Thoracic aorta (tissue), 2 donors: ENCODE results near the gene UCN. TPM values are rescaled to one million over a fixed set of nuclear protein-coding genes. Genes with fewer than 3 reads are reported as not detected.
A peak's percentile ranks its signal among the peaks of the same experiment; 100 is the strongest.
"Not testable (repeated sequence)": the region's sequence is repeated elsewhere in the genome, so short reads cannot be mapped to it uniquely, and the experiment has no call there.

ENCODE experiments used
- ATAC-seq: fragments of 150-250 bp; one replicate; pipeline ENCODE4 v1.8.0; 2017; ENCODE audit warnings: low read depth; ENCODE audit not compliant: insufficient number of reproducible peaks, low FRiP score
- DNase-seq: peaks from one replicate; pipeline ENCODE4 v3.0.0-alpha.2; 2020; ENCODE audit warnings: low spot score
- H3K27ac ChIP-seq, 2 donors: fragments of 200-600 bp; sonication (generic); 1 replicate in 1 of 2; 2 replicates in 1 of 2; pipeline ENCODE4 v1.5.1; 2016; ENCODE audit warnings: mild to moderate bottlenecking in 2 of 2, moderate library complexity in 2 of 2
- H3K27me3 ChIP-seq: fragments of 200-600 bp; sonication (generic); replicated peaks from 2 replicates; pipeline ENCODE4 v1.6.0; 2016; ENCODE audit warnings: mild to moderate bottlenecking; ENCODE audit not compliant: insufficient read depth
- H3K36me3 ChIP-seq: fragments of 200-600 bp; sonication (generic); one replicate; pipeline ENCODE4 v1.5.1; 2016
- H3K4me1 ChIP-seq, 2 donors: fragments of 200-600 bp; sonication (generic); 1 replicate in 1 of 2; 2 replicates in 1 of 2; pipeline versions ENCODE4 v1.5.1 to v1.6.0; 2016; ENCODE audit warnings: low read depth in 2 of 2, mild to moderate bottlenecking in 1 of 2; ENCODE audit not compliant: control insufficient read depth in 1 of 2
- H3K4me3 ChIP-seq: fragments of 200-600 bp; sonication (generic); 2 replicates; pipeline ENCODE4 v1.5.1; 2016; ENCODE audit warnings: mild to moderate bottlenecking
- H3K9me3 ChIP-seq: fragments of 200-600 bp; sonication (generic); 2 replicates; pipeline ENCODE4 v1.5.1; 2016
- total RNA-seq, 2 donors: library from RNA; depleted of rRNA; stranded (reverse); fragments of >200 nt; gene quantifications; one replicate each; pipeline versions ENCODE4 v1.1.0 to v1.2.3, GENCODE V29; 2016
- TF ChIP-seq, protein P1 (sequence below): fragments of 200-600 bp; sonication (generic); IDR thresholded peaks from one replicate; pipeline ENCODE4 v1.5.1; 2019; ENCODE audit warnings: antibody characterized with exemption

UCN gene
- total RNA-seq, 2 donors from 2014 or later = 1.8 TPM; not detected in 1

GRCh38 chr2:27303093-27304025 lies 4.9 kb downstream of the UCN start:
- Histone ChIP-seq H3K27ac (no peak overlapping the region), H3K4me1 (peaks cover 5 to 20% of the 10 kb centered on the region in 2 donors), H3K4me3 (peak overlapping the region; percentile 69), H3K9me3 (no peaks in the 10 kb centered on the region), H3K36me3 (no peaks in the 10 kb centered on the region), H3K27me3 (no peaks in the 10 kb centered on the region)
- TF ChIP-seq, protein P1, sequence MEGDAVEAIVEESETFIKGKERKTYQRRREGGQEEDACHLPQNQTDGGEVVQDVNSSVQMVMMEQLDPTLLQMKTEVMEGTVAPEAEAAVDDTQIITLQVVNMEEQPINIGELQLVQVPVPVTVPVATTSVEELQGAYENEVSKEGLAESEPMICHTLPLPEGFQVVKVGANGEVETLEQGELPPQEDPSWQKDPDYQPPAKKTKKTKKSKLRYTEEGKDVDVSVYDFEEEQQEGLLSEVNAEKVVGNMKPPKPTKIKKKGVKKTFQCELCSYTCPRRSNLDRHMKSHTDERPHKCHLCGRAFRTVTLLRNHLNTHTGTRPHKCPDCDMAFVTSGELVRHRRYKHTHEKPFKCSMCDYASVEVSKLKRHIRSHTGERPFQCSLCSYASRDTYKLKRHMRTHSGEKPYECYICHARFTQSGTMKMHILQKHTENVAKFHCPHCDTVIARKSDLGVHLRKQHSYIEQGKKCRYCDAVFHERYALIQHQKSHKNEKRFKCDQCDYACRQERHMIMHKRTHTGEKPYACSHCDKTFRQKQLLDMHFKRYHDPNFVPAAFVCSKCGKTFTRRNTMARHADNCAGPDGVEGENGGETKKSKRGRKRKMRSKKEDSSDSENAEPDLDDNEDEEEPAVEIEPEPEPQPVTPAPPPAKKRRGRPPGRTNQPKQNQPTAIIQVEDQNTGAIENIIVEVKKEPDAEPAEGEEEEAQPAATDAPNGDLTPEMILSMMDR = peak; percentile 80
- no peak for DNase-seq
- ATAC-seq = peak; percentile 78

DNA sequence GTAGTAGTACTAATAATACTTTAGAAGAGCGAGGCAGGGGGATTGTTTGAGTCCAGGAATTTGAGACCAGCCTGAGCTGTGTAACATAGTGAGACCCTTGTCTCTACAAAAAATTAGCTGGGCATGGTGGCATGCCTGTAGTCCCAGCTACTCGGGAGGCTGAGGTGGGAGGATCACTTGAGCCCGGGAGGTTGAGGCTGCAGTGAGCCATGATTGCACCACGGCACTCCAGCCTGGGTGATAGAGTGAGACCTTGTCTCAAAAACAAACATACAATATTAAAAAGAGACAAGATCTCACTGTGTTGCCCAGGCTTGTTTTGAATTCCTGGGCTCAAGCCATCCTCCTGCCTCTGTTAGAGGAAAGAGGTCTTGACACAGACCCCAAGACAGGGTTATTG lies 7.6 kb downstream of the UCN start:
- not testable (repeated sequence) for H3K4me1 ChIP-seq, H3K4me3 ChIP-seq, H3K27me3 ChIP-seq, H3K9me3 ChIP-seq, DNase-seq, H3K27ac ChIP-seq, ATAC-seq, H3K36me3 ChIP-seq

GRCh38 chr2:27298391-27299080 lies 9.7 kb downstream of the UCN start:
- TF ChIP-seq, protein P1 = no peak
- H3K36me3 ChIP-seq = no peaks in the 10 kb centered on the region
- no peak overlapping the region for H3K27ac ChIP-seq
- no peaks in the 10 kb centered on the region for H3K9me3 ChIP-seq
- DNase-seq (no peak), ATAC-seq (no peak)
- peaks cover 0 to 3% of the 10 kb centered on the region in 2 donors for H3K4me1 ChIP-seq
- no peak overlapping the region for H3K4me3 ChIP-seq
- H3K27me3 ChIP-seq = no peaks in the 10 kb centered on the region

DNA sequence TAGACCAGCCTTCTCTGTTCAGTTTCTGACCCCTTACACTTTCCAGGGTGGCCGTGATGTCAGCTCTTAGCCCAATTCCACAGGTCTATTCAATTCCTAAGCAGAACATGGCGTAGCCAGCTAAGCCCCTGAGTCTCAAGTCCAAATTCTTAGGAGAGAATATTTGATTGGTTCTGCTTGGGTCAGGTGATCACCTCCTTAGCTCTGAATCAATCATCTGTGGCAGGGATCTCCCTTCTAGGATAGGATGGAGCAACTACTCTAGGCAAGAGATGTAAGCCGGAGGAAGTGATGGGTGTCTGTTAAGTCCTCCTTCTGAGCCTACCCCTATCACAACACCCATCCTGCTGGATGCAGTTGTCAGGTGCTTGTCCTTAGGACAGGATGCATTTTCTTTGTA lies 11.1 kb downstream of the UCN start:
- TF ChIP-seq, protein P1 = no peak
- no peak for ATAC-seq

DNA sequence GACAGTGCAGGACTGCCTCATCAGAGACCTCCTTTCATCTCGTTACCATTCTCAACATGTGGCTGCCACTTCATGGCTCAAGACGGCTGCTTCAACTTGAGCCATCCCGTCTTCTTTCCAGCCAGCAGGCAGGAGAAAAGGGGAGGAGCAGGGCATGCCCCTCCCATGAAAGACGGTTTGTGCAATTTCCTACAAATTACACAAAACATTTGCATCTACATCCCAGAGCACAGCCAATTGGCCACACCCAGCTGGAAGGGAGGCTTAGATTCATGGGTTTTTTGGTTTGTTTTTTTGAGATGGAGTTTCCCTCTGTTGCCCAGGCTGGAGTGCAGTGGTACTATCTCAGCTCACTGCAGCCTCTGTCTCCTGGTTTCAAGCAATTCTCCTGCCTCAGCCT lies 11.8 kb downstream of the UCN start:
- DNase-seq = no peak
- no peaks in the 10 kb centered on the region for H3K36me3 ChIP-seq
- no peak overlapping the region for H3K27ac ChIP-seq
- no peaks in the 10 kb centered on the region for H3K27me3 ChIP-seq
- TF ChIP-seq, protein P1 = no peak
- no peaks in the 10 kb centered on the region for H3K9me3 ChIP-seq
- no peak for ATAC-seq
- H3K4me1 ChIP-seq = peaks cover 0 to 8% of the 10 kb centered on the region in 2 donors
- no peak overlapping the region for H3K4me3 ChIP-seq

More for the DNA sequence above, 11.1 kb downstream of the UCN start:
- no peaks in the 10 kb centered on the region for H3K27me3 ChIP-seq
- no peaks in the 10 kb centered on the region for H3K36me3 ChIP-seq
- H3K27ac ChIP-seq = no peak overlapping the region
- no peaks in the 10 kb centered on the region for H3K9me3 ChIP-seq
- no peak overlapping the region for H3K4me3 ChIP-seq
- no peak for DNase-seq
- H3K4me1 ChIP-seq = peaks cover 0 to 8% of the 10 kb centered on the region in 2 donors
